OCI-LY7 (cell line): ENCODE measurements around the gene RASSF5. TPM values are rescaled to one million over a fixed set of nuclear protein-coding genes. Genes with fewer than 3 reads are reported as not detected.

Experiments
- BruUV-seq: library from RNA; stranded (reverse); fragments of 400-500 nt; replicated peaks from 2 replicates; lab custom pipeline; 2021; lab: Mats Ljungman, UMichigan
- CTCF ChIA-PET: fragments of 300-600 bp; sonication (Branson Sonifier 250); formaldehyde crosslinking; loops from one replicate; lab custom pipeline; 2022; ENCODE audit warnings: antibody characterized with exemption; ENCODE audit not compliant: unreplicated experiment; lab: Charles Lee
- POLR2A ChIA-PET: fragments of 300-600 bp; sonication (Branson Sonifier 250); formaldehyde crosslinking; loops from one replicate; lab custom pipeline; 2022; ENCODE audit warnings: antibody characterized with exemption; lab: Charles Lee
- DNase-seq: peaks from one replicate; pipeline ENCODE4 v3.0.0-alpha.2; 2015; ENCODE audit warnings: low spot score
- H2AFZ ChIP-seq: fragments of 200-600 bp; sonication (generic), shearing (Covaris generic); 2 replicates; pipeline ENCODE4 v1.6.1; 2014; ENCODE audit warnings: mild to moderate bottlenecking, antibody characterized with exemption, low read length, moderate library complexity
- H3K27ac ChIP-seq: fragments of 200-600 bp; sonication (generic); 2 replicates; pipeline ENCODE4 v1.5.1; 2014; ENCODE audit warnings: mixed run types, low read depth, mild to moderate bottlenecking, moderate library complexity, low read length, inconsistent platforms; ENCODE audit not compliant: poor library complexity, severe bottlenecking
- H3K36me3 ChIP-seq: fragments of 200-600 bp; sonication (generic); 2 replicates; pipeline ENCODE4 v1.6.1; 2014; ENCODE audit warnings: mild to moderate bottlenecking, antibody characterized with exemption, low read length, moderate library complexity, mixed read lengths; ENCODE audit not compliant: insufficient read depth
- H3K4me1 ChIP-seq: fragments of 200-600 bp; sonication (generic); 2 replicates; pipeline ENCODE4 v1.5.1; 2014; ENCODE audit warnings: mild to moderate bottlenecking, low read length; ENCODE audit not compliant: insufficient read depth, poor library complexity, severe bottlenecking
- H3K4me2 ChIP-seq: fragments of 200-600 bp; sonication (generic); 2 replicates; pipeline ENCODE4 v1.6.1; 2014; ENCODE audit warnings: mild to moderate bottlenecking, low read length
- H3K4me3 ChIP-seq: fragments of 200-600 bp; sonication (generic); 2 replicates; pipeline ENCODE4 v1.5.1; 2014; ENCODE audit warnings: mild to moderate bottlenecking, low read depth, low read length; ENCODE audit not compliant: poor library complexity, severe bottlenecking
- H3K79me2 ChIP-seq: fragments of 200-600 bp; sonication (generic); 2 replicates; pipeline ENCODE4 v1.6.1; 2016; ENCODE audit warnings: low read depth, mild to moderate bottlenecking, low read length, moderate library complexity, mixed read lengths; ENCODE audit not compliant: insufficient read depth
- H3K9me2 ChIP-seq: fragments of 200-600 bp; sonication (generic); 2 replicates; pipeline ENCODE4 v1.6.1; 2016; ENCODE audit warnings: mild to moderate bottlenecking, low read length, mixed read lengths; ENCODE audit not compliant: insufficient read depth
- H3K9me3 ChIP-seq: fragments of 200-600 bp; sonication (generic); 2 replicates; pipeline ENCODE4 v1.6.1; 2014; ENCODE audit warnings: mild to moderate bottlenecking, mixed run types, low read length, mixed read lengths
- H4K20me1 ChIP-seq: fragments of 200-600 bp; sonication (generic); 2 replicates; pipeline ENCODE4 v1.6.1; 2014; ENCODE audit warnings: mild to moderate bottlenecking, antibody characterized with exemption, low read length, moderate library complexity, mixed read lengths; ENCODE audit not compliant: insufficient read depth
- EZH2phosphoT487 ChIP-seq: fragments of 200-600 bp; sonication (generic); IDR thresholded peaks from 2 replicates; pipeline ENCODE4 v1.6.1; 2018; ENCODE audit warnings: low read depth, borderline replicate concordance, mild to moderate bottlenecking, mixed run types, antibody characterized with exemption, low read length, moderate library complexity, mixed read lengths
- intact Hi-C: fragments of 100-400 bp; cut with micrococcal nuclease; formaldehyde crosslinking; loops from one replicate; pipeline ENCODE4 v1.10.0; 2022; ENCODE audit not compliant: unreplicated experiment
- total RNA-seq, 2 experiments: library from RNA; depleted of rRNA in 1 of 2; stranded (reverse); fragments of >200 nt in 1 of 2; shearing (Covaris generic) in 1 of 2; gene quantifications; 2 replicates each; pipeline ENCODE4 v1.2.3, GENCODE V29; 2014 to 2022
- TF ChIP-seq, protein P1 (sequence below): fragments of 200-600 bp; sonication (generic); conservative IDR thresholded peaks from 2 replicates; pipeline ENCODE4 v1.5.1; 2014; ENCODE audit warnings: mild to moderate bottlenecking, antibody characterized with exemption, low read length, moderate library complexity, mixed read lengths

Gene RASSF5
- total RNA-seq, 2 experiments from 2014 or later, result 19.8 to 25.7 TPM

DNA sequence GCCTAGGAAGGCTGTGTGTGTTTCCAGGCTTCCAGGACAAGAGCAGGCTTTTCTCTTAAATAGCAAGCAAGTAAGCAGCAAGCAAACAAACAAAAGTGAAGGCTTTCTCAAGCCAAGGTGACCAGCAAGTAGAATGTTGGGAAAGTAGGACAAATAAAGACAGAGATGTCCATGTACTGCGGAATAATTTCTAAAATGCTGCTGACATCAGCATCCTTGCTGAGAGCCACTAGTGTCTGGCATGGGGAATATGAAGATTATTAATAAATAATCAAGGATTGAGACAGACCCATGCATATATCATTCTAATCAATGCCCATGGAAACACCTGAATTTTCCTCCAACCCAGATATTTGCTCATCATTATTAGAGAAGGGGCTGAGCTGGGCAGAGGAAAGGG lies 121.6 kb downstream of the RASSF5 start:
- Histone ChIP-seq H3K4me2 (no peak overlapping the region), H3K79me2 (no peaks in the 10 kb centered on the region), H3K4me3 (no peak overlapping the region), H3K9me2 (no peaks in the 10 kb centered on the region), H2AFZ (no peak overlapping the region), H3K27ac (no peak overlapping the region), H4K20me1 (no peaks in the 10 kb centered on the region), H3K9me3 (peaks cover 5% of the 10 kb centered on the region; the same call in 1 of the 2 replicates), H3K4me1 (peaks cover 4% of the 10 kb centered on the region), H3K36me3 (no peaks in the 10 kb centered on the region)
- CTCF ChIA-PET, result interaction anchor here (0.6 kb wide), 2 partner anchors 35 kb away, joined by 3 read pairs; no protein-coding TSS in a partner anchor
- no TSS peak for BruUV-seq
- TF ChIP-seq, protein P1, sequence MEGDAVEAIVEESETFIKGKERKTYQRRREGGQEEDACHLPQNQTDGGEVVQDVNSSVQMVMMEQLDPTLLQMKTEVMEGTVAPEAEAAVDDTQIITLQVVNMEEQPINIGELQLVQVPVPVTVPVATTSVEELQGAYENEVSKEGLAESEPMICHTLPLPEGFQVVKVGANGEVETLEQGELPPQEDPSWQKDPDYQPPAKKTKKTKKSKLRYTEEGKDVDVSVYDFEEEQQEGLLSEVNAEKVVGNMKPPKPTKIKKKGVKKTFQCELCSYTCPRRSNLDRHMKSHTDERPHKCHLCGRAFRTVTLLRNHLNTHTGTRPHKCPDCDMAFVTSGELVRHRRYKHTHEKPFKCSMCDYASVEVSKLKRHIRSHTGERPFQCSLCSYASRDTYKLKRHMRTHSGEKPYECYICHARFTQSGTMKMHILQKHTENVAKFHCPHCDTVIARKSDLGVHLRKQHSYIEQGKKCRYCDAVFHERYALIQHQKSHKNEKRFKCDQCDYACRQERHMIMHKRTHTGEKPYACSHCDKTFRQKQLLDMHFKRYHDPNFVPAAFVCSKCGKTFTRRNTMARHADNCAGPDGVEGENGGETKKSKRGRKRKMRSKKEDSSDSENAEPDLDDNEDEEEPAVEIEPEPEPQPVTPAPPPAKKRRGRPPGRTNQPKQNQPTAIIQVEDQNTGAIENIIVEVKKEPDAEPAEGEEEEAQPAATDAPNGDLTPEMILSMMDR, result no peak
- no peak for TF ChIP-seq EZH2phosphoT487
- POLR2A ChIA-PET, result interaction anchor here (0.6 to 0.7 kb wide), 3 partner anchors 91 to 323 kb away, joined by 3 to 5 read pairs (median 4); no protein-coding TSS in a partner anchor
- no peak for DNase-seq
- intact Hi-C loops, result no loop called here

GRCh38 chr1:206631085-206631509 lies 123.8 kb downstream of the RASSF5 start:
- Histone ChIP-seq H2AFZ (peak overlapping the region; percentile 96), H3K27ac (no peak overlapping the region), H3K36me3 (no peaks in the 10 kb centered on the region), H3K4me2 (no peak overlapping the region), H4K20me1 (no peaks in the 10 kb centered on the region), H3K4me3 (no peak overlapping the region), H3K4me1 (peaks cover 18% of the 10 kb centered on the region), H3K9me3 (no peaks in the 10 kb centered on the region), H3K79me2 (peaks cover 4% of the 10 kb centered on the region; the same call in 1 of the 2 replicates), H3K9me2 (no peaks in the 10 kb centered on the region)
- no peak for TF ChIP-seq EZH2phosphoT487
- TF ChIP-seq, protein P1, result peak; percentile 87
- peak; percentile 92 for DNase-seq
- intact Hi-C loops, result loop anchor here (1.0 kb wide), 3 partner anchors 177 to 351 kb away; no protein-coding TSS in a partner anchor
- ChIA-PET CTCF (interaction anchor here (0.6 to 1.6 kb wide), 14 partner anchors 9 to 348 kb away, joined by 3 to 32 read pairs (median 6); partner anchors contain the start of gene EIF2D), POLR2A (interaction anchor here (0.6 to 2.1 kb wide), 14 partner anchors 9 to 351 kb away, joined by 3 to 15 read pairs (median 3); partner anchors contain the start of gene EIF2D)
- BruUV-seq, result no TSS peak

- no peak for TF ChIP-seq EZH2phosphoT487
- TF ChIP-seq, protein P1, result no peak
- Histone ChIP-seq H3K4me3 (no peak overlapping the region), H4K20me1 (no peaks in the 10 kb centered on the region; the same call in 1 of the 2 replicates), H3K27ac (no peak overlapping the region), H2AFZ (no peak overlapping the region), H3K9me3 (no peaks in the 10 kb centered on the region), H3K4me1 (peaks cover 38% of the 10 kb centered on the region), H3K4me2 (no peak overlapping the region), H3K36me3 (no peaks in the 10 kb centered on the region), H3K9me2 (no peaks in the 10 kb centered on the region), H3K79me2 (peaks cover 14% of the 10 kb centered on the region; the same call in 1 of the 2 replicates)
- ChIA-PET CTCF (interaction anchor here (1.0 to 4.6 kb wide), 3 partner anchors 21 to 30 kb away, joined by 3 to 72 read pairs (median 4); partner anchors contain the start of gene EIF2D), POLR2A (interaction anchor here (0.6 to 2.7 kb wide), 3 partner anchors 25 to 51 kb away, joined by 3 to 31 read pairs (median 14); partner anchors contain the start of gene MAPKAPK2)
- intact Hi-C loops, result loop anchor here (1.0 to 2.0 kb wide), 2 partner anchors 31 to 93 kb away; no protein-coding TSS in a partner anchor
- DNase-seq, result no peak
- BruUV-seq, result no TSS peak
These were observed 126.4 kb downstream of the RASSF5 start for GRCh38 chr1:206633708-206634121.
